DOHH2 (cell line): Measurements from ENCODE around the gene SOWAHC.

Source experiments
- EZH2phosphoT487 ChIP-seq: fragments of 200-600 bp; sonication (generic); IDR thresholded peaks from 2 replicates; pipeline ENCODE4 v1.6.1; 2017; ENCODE audit warnings: borderline replicate concordance, mild to moderate bottlenecking, antibody characterized with exemption, low read length, moderate library complexity, mixed read lengths
- TF ChIP-seq, protein P1 (sequence below): fragments of 200-600 bp; sonication (generic); IDR thresholded peaks from one replicate; pipeline ENCODE4 v1.5.1; 2014; ENCODE audit warnings: antibody characterized with exemption, mild to moderate bottlenecking, low read depth, low read length; ENCODE audit not compliant: poor library complexity, severe bottlenecking

GRCh38 chr2:109647636-109648035 is 33.5 kb downstream of the SOWAHC start:
- no peak for TF ChIP-seq EZH2phosphoT487
- TF ChIP-seq, protein P1, sequence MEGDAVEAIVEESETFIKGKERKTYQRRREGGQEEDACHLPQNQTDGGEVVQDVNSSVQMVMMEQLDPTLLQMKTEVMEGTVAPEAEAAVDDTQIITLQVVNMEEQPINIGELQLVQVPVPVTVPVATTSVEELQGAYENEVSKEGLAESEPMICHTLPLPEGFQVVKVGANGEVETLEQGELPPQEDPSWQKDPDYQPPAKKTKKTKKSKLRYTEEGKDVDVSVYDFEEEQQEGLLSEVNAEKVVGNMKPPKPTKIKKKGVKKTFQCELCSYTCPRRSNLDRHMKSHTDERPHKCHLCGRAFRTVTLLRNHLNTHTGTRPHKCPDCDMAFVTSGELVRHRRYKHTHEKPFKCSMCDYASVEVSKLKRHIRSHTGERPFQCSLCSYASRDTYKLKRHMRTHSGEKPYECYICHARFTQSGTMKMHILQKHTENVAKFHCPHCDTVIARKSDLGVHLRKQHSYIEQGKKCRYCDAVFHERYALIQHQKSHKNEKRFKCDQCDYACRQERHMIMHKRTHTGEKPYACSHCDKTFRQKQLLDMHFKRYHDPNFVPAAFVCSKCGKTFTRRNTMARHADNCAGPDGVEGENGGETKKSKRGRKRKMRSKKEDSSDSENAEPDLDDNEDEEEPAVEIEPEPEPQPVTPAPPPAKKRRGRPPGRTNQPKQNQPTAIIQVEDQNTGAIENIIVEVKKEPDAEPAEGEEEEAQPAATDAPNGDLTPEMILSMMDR = no peak
